Ishikawa (cell line): ENCODE data around the gene SYNJ1.

Source experiments
- RAD21 ChIP-seq: IDR thresholded peaks from 2 replicates; pipeline ENCODE4 v1.6.1; 2012; ENCODE audit warnings: low read depth
- TAF1 ChIP-seq: IDR thresholded peaks from 2 replicates; pipeline ENCODE4 v1.6.1; 2012; ENCODE audit warnings: low read depth, mild to moderate bottlenecking
- TF ChIP-seq, protein P1 (sequence below): IDR thresholded peaks from 2 replicates; pipeline ENCODE4 v1.6.1; 2012; ENCODE audit warnings: low read depth, mild to moderate bottlenecking

DNA sequence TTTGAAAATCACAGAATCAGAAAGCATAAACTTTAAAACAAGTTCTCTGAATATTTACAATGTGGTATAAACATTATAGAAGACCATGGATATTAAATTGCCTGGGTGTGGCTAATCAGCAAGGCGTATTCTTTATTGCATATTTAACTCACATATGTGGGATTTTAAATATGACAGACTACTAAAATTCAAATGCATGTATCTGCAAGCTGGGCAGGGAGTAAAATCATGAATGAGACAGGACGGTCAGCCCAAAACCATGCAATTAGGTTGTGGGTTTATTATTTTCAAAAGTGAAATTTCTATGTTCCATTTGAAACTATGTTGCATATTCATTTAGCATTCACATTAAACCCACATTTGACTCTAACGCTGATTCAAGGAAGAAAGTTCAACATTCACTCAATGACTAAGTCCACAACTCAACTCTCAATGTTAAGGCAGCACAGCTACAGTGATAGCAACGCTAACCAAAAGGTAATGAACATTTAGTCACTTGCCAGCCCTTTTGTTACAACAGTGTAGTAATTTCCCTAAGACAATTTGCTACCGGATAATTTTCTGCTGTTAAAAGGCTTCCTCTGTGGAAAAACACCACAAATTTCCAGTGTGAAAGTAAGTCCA is 6.3 kb upstream of the SYNJ1 start:
- TF ChIP-seq, protein P1, sequence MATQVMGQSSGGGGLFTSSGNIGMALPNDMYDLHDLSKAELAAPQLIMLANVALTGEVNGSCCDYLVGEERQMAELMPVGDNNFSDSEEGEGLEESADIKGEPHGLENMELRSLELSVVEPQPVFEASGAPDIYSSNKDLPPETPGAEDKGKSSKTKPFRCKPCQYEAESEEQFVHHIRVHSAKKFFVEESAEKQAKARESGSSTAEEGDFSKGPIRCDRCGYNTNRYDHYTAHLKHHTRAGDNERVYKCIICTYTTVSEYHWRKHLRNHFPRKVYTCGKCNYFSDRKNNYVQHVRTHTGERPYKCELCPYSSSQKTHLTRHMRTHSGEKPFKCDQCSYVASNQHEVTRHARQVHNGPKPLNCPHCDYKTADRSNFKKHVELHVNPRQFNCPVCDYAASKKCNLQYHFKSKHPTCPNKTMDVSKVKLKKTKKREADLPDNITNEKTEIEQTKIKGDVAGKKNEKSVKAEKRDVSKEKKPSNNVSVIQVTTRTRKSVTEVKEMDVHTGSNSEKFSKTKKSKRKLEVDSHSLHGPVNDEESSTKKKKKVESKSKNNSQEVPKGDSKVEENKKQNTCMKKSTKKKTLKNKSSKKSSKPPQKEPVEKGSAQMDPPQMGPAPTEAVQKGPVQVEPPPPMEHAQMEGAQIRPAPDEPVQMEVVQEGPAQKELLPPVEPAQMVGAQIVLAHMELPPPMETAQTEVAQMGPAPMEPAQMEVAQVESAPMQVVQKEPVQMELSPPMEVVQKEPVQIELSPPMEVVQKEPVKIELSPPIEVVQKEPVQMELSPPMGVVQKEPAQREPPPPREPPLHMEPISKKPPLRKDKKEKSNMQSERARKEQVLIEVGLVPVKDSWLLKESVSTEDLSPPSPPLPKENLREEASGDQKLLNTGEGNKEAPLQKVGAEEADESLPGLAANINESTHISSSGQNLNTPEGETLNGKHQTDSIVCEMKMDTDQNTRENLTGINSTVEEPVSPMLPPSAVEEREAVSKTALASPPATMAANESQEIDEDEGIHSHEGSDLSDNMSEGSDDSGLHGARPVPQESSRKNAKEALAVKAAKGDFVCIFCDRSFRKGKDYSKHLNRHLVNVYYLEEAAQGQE, result no peak
- TF ChIP-seq RAD21 (no peak), TAF1 (no peak)
